Pericardium fibroblast (primary cell): ENCODE results near the gene TMEM62. TPM values are rescaled to one million over a fixed set of nuclear protein-coding genes. Genes with fewer than 3 reads are reported as not detected.

Experiments used
- total RNA-seq: library from RNA; depleted of rRNA; stranded (reverse); fragments of >200 nt; gene quantifications from 2 replicates; pipeline ENCODE4 v1.2.3, GENCODE V29; 2015

TMEM62 gene
- total RNA-seq: 2.0 and 3.5 TPM in 2 replicates

DNA sequence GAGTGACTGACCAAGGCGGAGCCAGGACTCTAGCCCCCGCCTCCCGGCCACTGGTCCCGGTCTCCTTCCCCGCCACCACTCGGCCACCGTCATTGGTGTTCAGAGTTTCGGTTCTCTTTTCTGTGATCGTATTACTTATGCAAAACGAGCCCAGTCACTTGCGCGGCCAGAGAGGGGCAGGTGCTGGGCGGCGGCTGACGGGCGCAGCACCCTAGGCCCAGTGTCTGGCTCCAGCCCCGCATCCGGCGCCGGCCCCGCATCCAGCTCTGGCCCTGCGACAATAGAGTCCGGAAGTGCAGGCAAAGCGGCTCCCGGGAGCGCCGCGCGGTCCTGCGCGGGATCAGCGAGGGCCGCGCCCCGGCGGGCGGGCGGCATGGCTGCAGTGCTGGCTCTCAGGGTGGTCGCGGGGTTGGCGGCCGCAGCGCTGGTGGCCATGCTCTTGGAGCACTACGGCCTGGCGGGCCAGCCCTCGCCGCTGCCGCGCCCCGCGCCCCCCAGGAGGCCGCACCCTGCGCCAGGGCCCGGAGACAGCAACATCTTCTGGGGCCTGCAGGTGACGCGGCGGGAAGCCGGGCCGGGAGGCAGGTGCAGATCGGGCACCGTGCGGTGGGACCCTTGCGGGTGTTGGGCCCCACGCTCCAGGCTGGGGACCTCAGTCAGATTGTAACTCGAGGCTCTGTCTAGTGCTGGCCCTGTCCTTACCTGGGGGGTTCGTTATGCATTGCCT is at the start of gene TMEM62:
Gene TMEM62, plus strand, starts transcription at position 157 of the 727 bp plus-strand sequence. Its CDS starts 217 bp downstream, at position 374.

DNA sequence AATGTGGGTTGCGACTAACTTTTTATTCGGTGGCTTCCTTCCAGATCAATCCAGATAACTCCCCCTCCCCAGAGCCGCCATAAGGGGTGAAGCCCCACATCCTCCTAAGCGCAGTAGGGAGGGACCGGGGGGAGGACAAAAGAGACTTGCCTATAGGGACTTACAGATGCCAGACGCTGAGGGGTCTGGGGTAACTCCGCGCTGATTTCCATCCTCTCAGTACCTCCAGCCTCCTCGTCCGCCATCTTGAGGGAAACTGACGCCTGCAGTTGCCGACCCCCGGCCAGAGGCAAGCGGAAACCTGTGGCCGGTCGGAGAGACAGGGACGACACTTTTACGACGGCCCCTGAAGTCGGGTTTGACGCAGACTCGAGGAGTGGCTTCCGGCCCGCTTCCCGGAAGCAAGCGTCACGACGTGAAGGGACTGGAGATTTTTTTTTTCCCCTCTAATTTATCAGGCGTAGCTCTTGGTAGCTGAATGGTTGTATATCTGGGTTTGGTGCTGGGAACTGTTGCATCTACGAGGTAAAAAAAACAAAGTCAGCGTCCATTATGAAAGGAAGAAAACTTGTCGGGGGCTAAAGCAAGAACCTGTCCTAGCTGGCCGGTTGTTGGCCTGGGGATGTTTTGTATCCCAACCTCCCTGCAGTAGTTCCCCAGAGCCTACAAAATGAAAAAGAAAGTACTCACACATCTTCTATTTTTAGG is 27.5 kb upstream of the TMEM62 start, which contains the start of gene UBR1:
Gene UBR1, minus strand, starts transcription at position 261 of the 708 bp plus-strand sequence. Its CDS starts 16 bp downstream, at position 245.

DNA sequence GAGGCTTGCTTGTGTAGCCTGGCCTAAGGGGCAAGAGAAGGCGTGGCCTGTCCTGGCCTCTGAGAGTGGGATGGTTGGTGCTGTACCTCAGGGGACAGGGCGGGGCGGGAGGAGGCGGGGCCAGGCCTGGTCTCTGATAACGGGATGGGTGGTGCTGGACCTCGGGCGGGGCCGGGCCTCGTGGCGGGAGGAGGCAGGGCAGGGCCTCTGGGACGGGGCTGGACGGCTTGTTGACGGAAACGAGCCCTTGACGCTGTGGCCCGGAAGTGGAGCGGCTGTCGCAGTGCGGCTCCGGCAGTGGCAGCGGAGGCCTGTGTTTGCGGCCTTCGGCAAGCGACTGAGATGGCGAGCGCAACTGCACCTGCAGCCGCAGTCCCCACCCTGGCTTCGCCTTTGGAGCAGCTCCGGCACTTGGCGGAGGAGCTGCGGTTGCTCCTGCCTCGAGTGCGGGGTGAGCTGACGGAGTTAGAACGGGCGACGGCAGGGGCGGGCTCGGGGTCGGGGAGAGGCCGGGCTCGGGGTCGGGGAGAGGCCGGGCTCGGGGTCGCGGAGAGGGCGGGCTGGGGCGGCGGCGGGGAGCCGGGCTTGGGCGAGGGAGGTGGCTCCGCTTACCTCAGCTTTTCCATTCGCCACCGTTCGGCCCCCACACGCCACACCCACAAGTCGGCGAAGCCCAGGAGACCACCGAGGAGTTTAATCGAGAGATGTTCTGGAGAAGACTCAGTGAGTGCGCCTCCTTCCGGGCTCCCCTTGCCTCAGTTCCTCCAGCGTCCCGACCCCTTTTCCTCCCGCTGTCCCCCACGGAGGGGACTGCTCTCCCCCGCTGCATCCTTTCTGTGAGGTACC is 52.0 kb downstream of the TMEM62 start, which contains the start of gene CCNDBP1:
Gene CCNDBP1, plus strand, starts transcription at position 247 of the 846 bp plus-strand sequence. Its CDS starts 96 bp downstream, at position 343.

DNA sequence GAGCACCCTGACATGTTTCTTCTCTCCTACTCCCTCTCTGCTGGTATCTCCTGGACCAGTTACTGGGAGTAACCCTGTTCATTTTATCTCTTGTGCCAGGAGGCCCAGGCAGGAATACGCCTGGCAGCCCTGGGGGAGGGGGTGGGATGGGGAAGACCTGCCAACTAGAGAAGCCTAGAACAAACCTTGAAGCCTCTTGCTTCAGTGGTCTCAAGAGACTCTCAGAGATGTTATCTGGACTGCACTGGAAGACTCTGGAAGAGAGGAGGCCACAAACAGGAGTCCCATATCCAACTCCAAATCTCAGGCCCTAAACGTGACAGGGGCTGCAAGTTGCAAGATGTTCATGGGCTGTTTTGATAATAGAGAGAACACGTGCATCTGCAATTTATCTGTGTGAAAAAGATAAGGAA is 87.6 kb downstream of the TMEM62 start, which contains the start of gene EPB42:
Gene EPB42, minus strand, starts transcription at position 28 of the 413 bp plus-strand sequence. CDS start 193 bp downstream, outside the sequence.

Other genes with a start within 250 kb of the TMEM62 start
- 3.0 and 5.8 TPM in 2 replicates for gene TTBK2, start 212.8 kb upstream of the TMEM62 start, total RNA-seq
- gene UBR1, start 27.5 kb upstream of the TMEM62 start, total RNA-seq: 10.8 and 18.8 TPM in 2 replicates
- 25.8 and 55.2 TPM in 2 replicates for gene CCNDBP1, start 51.8 kb downstream of the TMEM62 start, total RNA-seq
- not detected in 2 replicates for gene EPB42, start 87.4 kb downstream of the TMEM62 start, total RNA-seq
- not detected in 2 replicates for gene TGM5, start 133.3 kb downstream of the TMEM62 start, total RNA-seq
- gene TGM7, start 168.7 kb downstream of the TMEM62 start, total RNA-seq: not detected in 2 replicates
- 3.1 and 6.5 TPM in 2 replicates for gene LCMT2, start 197.0 kb downstream of the TMEM62 start, total RNA-seq
- 9.5 and 12.8 TPM in 2 replicates for gene ZSCAN29, start 237.5 kb downstream of the TMEM62 start, total RNA-seq
- 8.6 and 14.2 TPM in 2 replicates for gene TUBGCP4, start 237.5 kb downstream of the TMEM62 start, total RNA-seq